Kidney (tissue), 14 donors: ENCODE data around the gene BACE1-AS. TPM values are rescaled to one million over a fixed set of nuclear protein-coding genes. Genes with fewer than 3 reads are reported as not detected.

Experiments used
- DNase-seq, 5 donors: peaks; one replicate each; pipeline ENCODE4 v3.0.0-alpha.2; 2013 to 2020
- FAIRE-seq: peaks from 2 replicates; lab custom pipeline; 2012; peaks lifted over from hg19 to GRCh38; lab: Jason Lieb, UNC
- H3K27ac ChIP-seq, 2 donors: one replicate each; pipeline ENCODE4 v1.7.0; 2013; ENCODE audit warnings: low read depth in 2 of 2, low read length in 2 of 2, inconsistent platforms in 1 of 2
- H3K27me3 ChIP-seq: one replicate; pipeline ENCODE4 v1.7.1; 2013; ENCODE audit warnings: low read length, inconsistent platforms; ENCODE audit not compliant: control insufficient read depth, insufficient read depth
- H3K36me3 ChIP-seq, 3 donors: one replicate each; pipeline versions ENCODE4 v1.7.0 to v1.7.1; 2013; ENCODE audit warnings: low read length in 3 of 3, control low read depth in 1 of 3, inconsistent platforms in 1 of 3; ENCODE audit not compliant: insufficient read depth in 3 of 3, control insufficient read depth in 2 of 3
- H3K4me1 ChIP-seq, 3 donors: one replicate each; pipeline versions ENCODE4 v1.7.0 to v1.7.1; 2013; ENCODE audit warnings: low read length in 3 of 3, inconsistent platforms in 1 of 3, low read depth in 1 of 3; ENCODE audit not compliant: control insufficient read depth in 2 of 3, insufficient read depth in 2 of 3
- H3K4me3 ChIP-seq, 3 donors: one replicate each; pipeline versions ENCODE4 v1.7.0 to v1.8.1; 2013; ENCODE audit warnings: low read length in 3 of 3, control low read depth in 1 of 3, inconsistent platforms in 1 of 3
- H3K9ac ChIP-seq, 3 donors: one replicate each; pipeline versions ENCODE4 v1.7.0 to v1.7.1; 2013; ENCODE audit warnings: low read length in 3 of 3, control low read depth in 1 of 3, inconsistent platforms in 1 of 3
- H3K9me3 ChIP-seq, 3 donors: one replicate each; pipeline versions ENCODE4 v1.7.0 to v1.7.1; 2013; ENCODE audit warnings: low read length in 3 of 3, control low read depth in 1 of 3, inconsistent platforms in 1 of 3; ENCODE audit not compliant: control insufficient read depth in 2 of 3, insufficient read depth in 1 of 3
- CTCF ChIP-seq: IDR thresholded peaks from 3 replicates; pipeline ENCODE4 v1.5.1; 2012; ENCODE audit warnings: mild to moderate bottlenecking, moderate library complexity, borderline replicate concordance; ENCODE audit not compliant: insufficient read depth; ENCODE audit errors: extremely low read depth
- intact Hi-C: fragments of 100-400 bp; cut with DNase I; formaldehyde crosslinking; loops from one replicate; pipeline ENCODE4 v1.11.1; 2022
- polyA plus RNA-seq: library from polyadenylated mRNA; stranded (reverse); fragments of 350-450 nt; fragmentation: Illumina TruSeq; extraction: RNeasy Lipid Tissue Mini Kit (QIAGEN cat#74804); gene quantifications from one replicate; pipeline ENCODE4 v1.2.3, GENCODE V29; 2014; ENCODE audit warnings: low read depth, low replicate concordance; ENCODE audit not compliant: insufficient read depth
- total RNA-seq: library from RNA; stranded (reverse); fragmentation: NEBNext Ultra II Directional; extraction: Animal tissue kit (Norgen Biotek cat#: 25700); gene quantifications from one replicate; pipeline ENCODE4 v1.2.1, GENCODE V29; 2021
- donor health status: control.
- donor health status: control.
- donor health status: control.
- donor health status: control.
- donor health status: control.
- donor health status: DM: yes; HTN: yes; CAD: no.
- donor health status: Normal renal cell carcinoma (clear cell type).

BACE1-AS gene
- total and polyA plus RNA-seq, 2 donors from 2014 or later = 8.0 to 8.9 TPM

- Histone ChIP-seq H3K4me1 (no peaks in the 10 kb centered on the region), H3K36me3 (peaks cover 6 to 47% (median 31%) of the 10 kb centered on the region in 3 donors), H3K4me3 (no peak overlapping the region), H3K27me3 (no peaks in the 10 kb centered on the region), H3K9me3 (no peaks in the 10 kb centered on the region), H3K27ac (no peak overlapping the region), H3K9ac (no peak overlapping the region)
- no peak for TF ChIP-seq CTCF
- DNase-seq (no peak), FAIRE-seq (no peak)
- intact Hi-C loops = no loop called here
Observed at GRCh38 chr11:117287668-117288067, 3.5 kb upstream of the BACE1-AS start.

- Histone ChIP-seq H3K36me3 (peaks cover 7 to 38% (median 30%) of the 10 kb centered on the region in 3 donors), H3K4me3 (no peak overlapping the region), H3K9ac (no peak overlapping the region), H3K27me3 (no peaks in the 10 kb centered on the region), H3K4me1 (no peaks in the 10 kb centered on the region), H3K27ac (no peak overlapping the region), H3K9me3 (no peaks in the 10 kb centered on the region)
- no peak for DNase-seq
- FAIRE-seq = no peak
- TF ChIP-seq CTCF = no peak
- intact Hi-C loops = no loop called here
Observed at GRCh38 chr11:117289795-117290194, 1.4 kb upstream of the BACE1-AS start.

- no peaks in the 10 kb centered on the region for H3K4me1 ChIP-seq
- no peak overlapping the region for H3K9ac ChIP-seq
- no peaks in the 10 kb centered on the region for H3K9me3 ChIP-seq
- DNase-seq = no peak
- TF ChIP-seq CTCF = no peak
- no peak overlapping the region for H3K27ac ChIP-seq
- intact Hi-C loops = no loop called here
- no peak overlapping the region for H3K4me3 ChIP-seq
- H3K27me3 ChIP-seq = no peaks in the 10 kb centered on the region
- no peak for FAIRE-seq
- peaks cover 7 to 32% (median 26%) of the 10 kb centered on the region in 3 donors for H3K36me3 ChIP-seq
Observed at GRCh38 chr11:117292616-117293015, 1.5 kb downstream of the BACE1-AS start.
